Activated CD8-positive, alpha-beta memory T cell treated with anti-CD3 and anti-CD28 coated beads for 1 hour (primary cell): ENCODE data around the gene DPM1.
A peak's percentile ranks its signal among the peaks of the same experiment; 100 is the strongest.

ENCODE experiments used
- DNase-seq, 2 donors: peaks; one replicate each; pipeline ENCODE4 v3.0.0-alpha.2; 2020; ENCODE audit warnings: low read depth in 1 of 2; ENCODE audit errors: extremely low read depth in 1 of 2

Gene DPM1

GRCh38 chr20:50930976-50931305, 27.4 kb downstream of the DPM1 start:
- DNase-seq = no peak

- peak in 1 of 2 donors; percentile 9 for DNase-seq
These were observed 28.0 kb downstream of the DPM1 start for GRCh38 chr20:50930139-50930975.

DNA sequence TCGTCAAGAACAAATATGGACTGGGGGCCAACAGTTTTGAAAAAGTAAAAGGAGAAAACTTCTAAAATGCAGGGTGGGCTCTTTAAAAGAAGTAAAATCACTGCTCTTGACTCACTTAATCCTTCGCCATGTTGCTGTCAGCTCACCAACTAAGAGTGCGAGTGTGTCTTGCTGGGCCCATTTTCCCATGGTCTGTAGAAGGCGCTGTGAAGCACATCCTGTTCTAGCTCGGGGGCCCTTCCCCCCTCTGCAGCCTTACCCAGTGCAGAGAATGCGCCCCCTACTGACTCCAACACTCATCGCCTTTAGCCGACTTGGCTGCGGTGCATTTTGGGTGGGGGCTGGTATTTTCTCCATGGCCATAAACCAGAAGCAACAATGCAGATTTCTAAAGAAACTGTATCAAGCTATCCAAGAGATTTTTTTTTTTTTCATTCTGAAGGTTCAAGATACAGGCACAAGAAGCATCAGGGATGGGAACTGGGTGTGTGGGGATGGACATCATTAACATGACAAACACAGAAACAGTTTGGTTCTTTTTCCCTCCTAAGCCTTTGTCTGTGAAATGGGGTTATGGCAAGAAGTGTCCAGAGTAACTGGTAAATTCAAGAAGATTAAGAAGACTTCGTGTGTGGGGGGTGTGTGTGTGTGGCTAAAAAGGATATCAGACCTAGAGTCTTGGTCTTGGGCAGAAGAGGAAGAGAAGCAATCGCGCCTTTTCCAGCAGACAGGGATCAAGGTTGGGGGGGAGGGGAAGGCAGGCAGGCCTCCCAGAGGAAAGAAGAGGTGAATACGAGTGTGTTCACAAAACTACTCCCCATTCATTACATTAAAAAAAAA, 28.8 kb downstream of the DPM1 start:
- DNase-seq = peak; percentile 75 to 83

DNA sequence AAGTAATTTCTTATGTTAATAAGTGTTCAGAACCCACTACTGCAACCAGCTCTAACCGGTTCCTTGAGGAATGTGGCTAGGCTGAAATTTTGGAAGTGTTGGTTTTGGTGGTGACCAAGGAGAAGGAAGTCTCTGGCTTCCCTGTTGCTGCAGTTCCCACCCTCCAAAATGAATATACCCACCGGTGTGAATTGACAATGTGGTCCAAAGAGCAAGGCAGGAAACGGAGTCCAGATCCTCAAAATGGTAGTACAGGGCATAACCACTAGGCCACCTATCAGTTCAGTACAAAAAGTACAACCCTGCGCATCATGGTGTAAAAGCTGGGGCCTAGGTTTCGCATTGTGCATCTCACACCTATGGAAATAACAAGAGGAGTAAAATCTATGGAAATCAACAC, 29.9 kb downstream of the DPM1 start:
- no peak for DNase-seq

GRCh38 chr20:50926530-50926929, 31.8 kb downstream of the DPM1 start:
- no peak for DNase-seq

GRCh38 chr20:50924261-50924920, 33.9 kb downstream of the DPM1 start:
- no peak for DNase-seq

DNA sequence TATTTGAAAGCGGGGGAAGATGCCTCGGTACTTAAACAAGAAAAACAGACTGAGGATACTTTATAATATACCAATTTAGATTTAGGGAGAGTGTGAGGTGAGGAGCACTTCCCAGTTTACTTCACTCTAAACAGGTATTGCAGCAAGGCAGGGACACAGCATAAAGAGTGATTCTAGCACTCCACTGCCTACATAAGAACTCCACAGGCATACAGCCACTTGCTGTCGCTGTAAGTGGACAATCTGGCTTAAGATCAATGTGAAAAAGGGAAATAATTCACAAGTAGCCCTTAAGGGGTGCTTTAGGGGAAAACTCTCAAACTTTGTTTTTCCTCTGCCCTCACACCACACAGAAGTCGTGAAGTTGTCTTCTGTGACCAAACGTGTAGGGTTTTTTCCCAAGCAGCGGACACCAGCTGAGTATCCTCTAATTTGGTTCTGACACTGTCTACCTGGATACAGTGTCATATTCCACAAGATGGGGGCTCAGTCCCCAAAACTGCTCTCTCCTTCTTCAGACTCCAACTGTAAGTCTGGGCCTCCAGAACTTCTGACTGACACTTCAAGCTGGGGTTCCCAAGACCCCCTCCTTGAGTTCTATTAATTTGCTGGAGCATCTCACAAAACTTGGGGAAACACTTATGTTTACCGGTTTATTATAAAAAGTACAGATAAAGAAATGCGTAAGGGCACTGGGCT, 36.4 kb downstream of the DPM1 start:
- DNase-seq = no peak

GRCh38 chr20:50920997-50921396, 37.3 kb downstream of the DPM1 start:
- DNase-seq = no peak

GRCh38 chr20:50919567-50919966, 38.8 kb downstream of the DPM1 start:
- no peak for DNase-seq

- no peak for DNase-seq
These were observed 39.9 kb downstream of the DPM1 start for GRCh38 chr20:50918403-50918802.

DNA sequence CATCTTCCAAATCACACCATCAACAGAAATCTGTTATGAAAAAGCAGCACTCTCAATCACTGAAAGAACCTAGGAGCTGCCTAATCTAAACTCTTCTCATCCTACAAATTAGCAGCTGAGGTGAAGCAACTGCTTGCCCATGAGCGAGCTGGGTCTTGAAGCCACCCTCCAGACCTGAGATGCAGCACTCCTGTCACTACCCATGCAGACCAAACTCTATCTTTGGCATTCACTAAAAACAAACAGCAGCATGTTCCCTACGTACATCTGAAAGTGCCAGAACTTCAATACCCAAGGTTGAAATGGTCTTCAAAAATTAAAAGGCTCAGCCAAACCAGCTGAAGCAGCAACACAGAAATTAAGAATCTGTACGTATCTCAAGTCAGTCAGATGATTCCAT, 41.4 kb downstream of the DPM1 start:
- no peak for DNase-seq

GRCh38 chr20:50916257-50916656, 42.1 kb downstream of the DPM1 start:
- no peak for DNase-seq

DNA sequence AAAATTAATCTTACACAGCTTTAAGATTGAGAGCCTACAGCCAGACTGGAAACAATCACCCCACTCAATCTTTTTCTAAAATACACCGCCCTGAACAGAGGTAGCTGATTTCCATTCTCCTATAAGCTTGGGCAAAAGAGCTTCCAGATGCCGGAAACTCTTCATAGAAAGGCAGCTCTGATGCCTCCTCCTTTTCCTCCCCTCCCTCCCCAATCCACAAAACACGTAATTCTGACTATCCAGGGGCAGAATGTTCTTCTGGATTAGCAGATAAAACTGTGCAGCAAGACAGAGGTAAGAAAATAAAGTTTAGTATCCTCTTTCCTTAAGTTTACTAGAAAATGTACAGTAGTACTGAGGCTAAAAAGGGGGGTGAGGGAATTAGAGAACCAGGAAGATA, 42.9 kb downstream of the DPM1 start:
- no peak for DNase-seq

DNA sequence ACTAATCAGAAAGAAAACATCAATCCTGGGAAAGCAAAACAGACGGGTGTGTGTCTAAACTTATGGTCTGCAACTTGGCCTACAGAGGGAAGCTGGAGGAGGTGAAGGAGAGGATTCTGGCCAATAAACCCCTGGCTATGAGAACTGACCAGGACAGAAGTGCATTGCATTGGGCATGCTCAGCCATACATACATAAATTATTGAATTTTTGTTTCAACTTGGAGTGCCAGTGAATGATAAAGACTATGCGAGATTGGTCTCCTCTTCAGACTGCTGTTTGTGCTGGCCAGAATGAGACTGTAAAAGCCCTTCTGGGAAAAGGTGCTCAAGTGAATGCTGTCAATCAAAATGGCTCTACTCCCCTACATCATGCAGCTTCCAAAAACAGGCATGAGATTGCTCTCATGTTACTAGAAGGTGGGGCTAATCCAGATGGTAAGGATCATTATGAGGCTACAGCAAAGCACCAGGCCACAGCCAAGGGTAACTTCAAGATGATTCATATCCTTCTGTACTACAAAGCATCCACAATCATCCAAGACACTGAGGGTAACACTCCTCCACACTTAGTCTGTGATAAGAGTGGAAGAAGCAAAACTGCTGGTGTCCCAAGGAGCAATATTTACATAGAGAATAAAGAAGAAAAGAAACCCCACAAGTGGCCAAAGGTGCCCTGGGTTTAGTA, 44.5 kb downstream of the DPM1 start:
- no peak for DNase-seq

DNA sequence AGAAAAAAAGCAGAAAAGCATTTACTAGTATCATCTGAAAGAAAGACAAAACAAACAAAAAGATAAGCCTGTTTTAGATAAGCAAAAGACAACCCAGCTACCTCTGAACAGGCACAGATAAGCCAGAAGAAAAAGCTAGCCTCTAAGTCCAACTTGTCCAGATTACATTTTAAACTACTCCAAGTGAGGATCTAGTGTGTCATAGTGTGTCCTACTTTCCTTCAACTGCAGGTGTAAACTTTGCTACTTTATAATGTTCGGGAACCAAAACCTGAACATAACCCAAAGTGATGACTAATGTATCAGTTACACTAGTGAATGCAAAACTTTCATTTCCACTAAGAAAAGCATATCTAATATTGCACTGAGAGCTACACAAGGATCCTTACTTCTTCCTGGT, 46.6 kb downstream of the DPM1 start:
- no peak for DNase-seq

- no peak for DNase-seq
These were observed 47.3 kb downstream of the DPM1 start for GRCh38 chr20:50911030-50911429.

GRCh38 chr20:50909413-50909812, 48.9 kb downstream of the DPM1 start:
- no peak for DNase-seq

GRCh38 chr20:50904067-50904570, 54.2 kb downstream of the DPM1 start:
- no peak for DNase-seq

DNA sequence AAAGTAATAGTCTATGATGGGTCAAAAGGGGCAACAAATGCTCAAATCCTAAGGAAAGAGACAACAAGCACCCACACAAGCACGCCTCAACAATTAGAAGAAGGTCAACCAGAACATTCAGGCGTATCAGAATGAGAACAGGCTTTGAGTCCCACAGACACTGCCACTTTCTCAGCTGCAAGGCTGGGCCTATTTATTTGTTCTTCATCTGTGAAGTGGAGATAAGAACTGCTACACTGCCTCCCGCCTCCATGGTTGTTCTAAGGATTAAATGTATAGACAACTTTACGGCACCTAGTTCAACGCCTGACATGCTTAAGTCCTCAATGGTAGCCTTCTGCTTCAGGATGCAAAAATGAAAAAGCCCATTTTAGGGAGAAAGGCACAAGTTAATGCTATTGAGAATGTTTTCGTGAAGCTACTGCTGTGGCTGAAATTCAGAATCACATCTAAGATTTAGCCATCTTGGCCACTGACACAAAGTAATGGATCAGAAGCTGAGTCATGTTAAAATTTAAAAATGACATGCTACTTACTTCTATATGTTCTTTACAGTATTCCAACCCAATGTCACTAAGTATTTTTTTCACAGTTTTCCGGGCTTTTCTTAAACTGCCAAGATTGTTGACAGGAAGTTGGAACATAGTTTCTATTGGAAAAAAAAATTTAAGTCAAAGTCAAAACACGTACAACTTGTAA, 54.8 kb downstream of the DPM1 start:
- DNase-seq = no peak

- DNase-seq = no peak
These were observed 57.0 kb downstream of the DPM1 start for GRCh38 chr20:50901301-50901700.
